Activated CD8-positive, alpha-beta T cell treated with anti-CD3 and anti-CD28 coated beads, Interleukin-2, amount 10 ng/mL, durations not matched to agents 7 days and 5 days (primary cell): ENCODE measurements around the gene GPR176. TPM values are rescaled to one million over a fixed set of nuclear protein-coding genes. Genes with fewer than 3 reads are reported as not detected.
"Not testable (repeated sequence)": the region's sequence is repeated elsewhere in the genome, so short reads cannot be mapped to it uniquely, and the experiment has no call there.

ENCODE experiments used
- ATAC-seq: fragments of 150-1000 bp; cut with Tn5 transposase; one replicate; pipeline ENCODE4 v1.10.0; 2021; ENCODE audit warnings: moderate library complexity
- CTCF ChIA-PET: fragments of 350-600 bp; sonication (Branson Sonifier 250); formaldehyde crosslinking; loops from one replicate; lab custom pipeline; 2021; ENCODE audit warnings: antibody characterized with exemption; lab: Charles Lee
- POLR2A ChIA-PET: fragments of 350-600 bp; sonication (Branson Sonifier 250); formaldehyde crosslinking; loops from one replicate; lab custom pipeline; 2021; ENCODE audit warnings: antibody characterized with exemption; lab: Charles Lee
- DNase-seq: peaks from one replicate; pipeline ENCODE4 v3.0.0-alpha.2; 2020
- H3K27ac Mint-ChIP-seq: one replicate; pipeline ENCODE4 v1.8.0; 2021; ENCODE audit warnings: mild to moderate bottlenecking, mixed read lengths
- H3K27me3 Mint-ChIP-seq: one replicate; pipeline ENCODE4 v1.8.0; 2021; ENCODE audit warnings: low read depth, mixed read lengths
- H3K36me3 Mint-ChIP-seq: one replicate; pipeline ENCODE4 v1.8.0; 2021; ENCODE audit warnings: low read depth, mixed read lengths
- H3K4me1 Mint-ChIP-seq: one replicate; pipeline ENCODE4 v1.8.0; 2021; ENCODE audit warnings: low read depth, mixed read lengths
- H3K4me3 Mint-ChIP-seq: one replicate; pipeline ENCODE4 v1.8.0; 2021; ENCODE audit warnings: mild to moderate bottlenecking, mixed read lengths
- H3K9me3 Mint-ChIP-seq: one replicate; pipeline ENCODE4 v1.8.0; 2022; ENCODE audit warnings: mixed read lengths; ENCODE audit not compliant: insufficient read depth
- total RNA-seq, 2 experiments: library from RNA; stranded (reverse); gene quantifications; one replicate each; pipeline ENCODE4 v1.2.3, GENCODE V29; 2021

GPR176 gene
- total RNA-seq, 2 experiments from 2014 or later = not detected

GRCh38 chr15:39828374-39828931 is 91.6 kb downstream of the GPR176 start:
- CTCF ChIA-PET = no interaction called here
- no peaks in the 10 kb centered on the region for H3K4me1 Mint-ChIP-seq
- H3K36me3 Mint-ChIP-seq = no peaks in the 10 kb centered on the region
- H3K4me3 Mint-ChIP-seq = no peak overlapping the region
- H3K27ac Mint-ChIP-seq = no peak overlapping the region
- H3K9me3 Mint-ChIP-seq = no peaks in the 10 kb centered on the region
- no peak for DNase-seq
- no peak for ATAC-seq
- POLR2A ChIA-PET = no interaction called here
- H3K27me3 Mint-ChIP-seq = peaks cover 39% of the 10 kb centered on the region

- H3K27me3 Mint-ChIP-seq = peaks cover 32% of the 10 kb centered on the region
- no peak for DNase-seq
- POLR2A ChIA-PET = no interaction called here
- no peaks in the 10 kb centered on the region for H3K36me3 Mint-ChIP-seq
- no peaks in the 10 kb centered on the region for H3K4me1 Mint-ChIP-seq
- no peak overlapping the region for H3K27ac Mint-ChIP-seq
- no peaks in the 10 kb centered on the region for H3K9me3 Mint-ChIP-seq
- CTCF ChIA-PET = interaction anchor here (1.7 kb wide), 1 partner anchor 70 kb away, joined by 6 read pairs; no protein-coding TSS in a partner anchor
- no peak for ATAC-seq
- no peak overlapping the region for H3K4me3 Mint-ChIP-seq
These were observed 93.1 kb downstream of the GPR176 start for GRCh38 chr15:39826975-39827374.

- DNase-seq = no peak
- H3K4me3 Mint-ChIP-seq = no peak overlapping the region
- ChIA-PET POLR2A (no interaction called here), CTCF (no interaction called here)
- peaks cover 19% of the 10 kb centered on the region for H3K27me3 Mint-ChIP-seq
- no peak for ATAC-seq
- no peaks in the 10 kb centered on the region for H3K4me1 Mint-ChIP-seq
- H3K27ac Mint-ChIP-seq = no peak overlapping the region
- H3K9me3 Mint-ChIP-seq = no peaks in the 10 kb centered on the region
- no peaks in the 10 kb centered on the region for H3K36me3 Mint-ChIP-seq
These were observed 96.4 kb downstream of the GPR176 start for GRCh38 chr15:39823634-39824033.

- DNase-seq (no peak), ATAC-seq (no peak)
- H3K27me3 Mint-ChIP-seq = peaks cover 19% of the 10 kb centered on the region
- H3K27ac Mint-ChIP-seq = no peak overlapping the region
- no peaks in the 10 kb centered on the region for H3K36me3 Mint-ChIP-seq
- POLR2A ChIA-PET = no interaction called here
- H3K4me3 Mint-ChIP-seq = no peak overlapping the region
- H3K4me1 Mint-ChIP-seq = no peaks in the 10 kb centered on the region
- CTCF ChIA-PET = interaction anchor here (0.8 kb wide), 1 partner anchor 10 kb away, joined by 3 read pairs; no protein-coding TSS in a partner anchor
- H3K9me3 Mint-ChIP-seq = no peaks in the 10 kb centered on the region
These were observed 99.9 kb downstream of the GPR176 start for GRCh38 chr15:39820050-39820602.

DNA sequence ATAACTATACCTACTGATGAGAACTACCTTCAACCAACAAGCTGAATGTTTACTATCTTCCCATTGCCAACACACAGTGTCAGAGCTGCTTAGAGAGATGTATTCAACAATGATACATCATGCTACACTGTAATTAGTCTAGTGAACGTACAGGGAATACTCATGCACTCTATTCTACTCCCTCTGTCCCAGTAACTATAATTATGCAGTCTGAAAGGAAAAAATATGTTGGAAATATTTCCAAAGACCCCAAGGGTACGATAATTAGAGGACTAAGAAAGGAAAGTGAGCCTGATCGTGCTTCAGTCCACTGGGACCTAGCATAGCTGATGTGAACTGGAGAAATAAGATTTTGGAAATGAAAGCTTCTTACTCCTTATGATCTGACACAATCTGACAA is 100.5 kb downstream of the GPR176 start:
- POLR2A ChIA-PET = no interaction called here
- no peak overlapping the region for H3K27ac Mint-ChIP-seq
- H3K4me3 Mint-ChIP-seq = no peak overlapping the region
- CTCF ChIA-PET = interaction anchor here (0.8 kb wide), 1 partner anchor 11 kb away, joined by 3 read pairs; no protein-coding TSS in a partner anchor
- no peak for DNase-seq
- H3K36me3 Mint-ChIP-seq = no peaks in the 10 kb centered on the region
- peaks cover 23% of the 10 kb centered on the region for H3K27me3 Mint-ChIP-seq
- no peaks in the 10 kb centered on the region for H3K4me1 Mint-ChIP-seq
- no peaks in the 10 kb centered on the region for H3K9me3 Mint-ChIP-seq
- ATAC-seq = no peak

DNA sequence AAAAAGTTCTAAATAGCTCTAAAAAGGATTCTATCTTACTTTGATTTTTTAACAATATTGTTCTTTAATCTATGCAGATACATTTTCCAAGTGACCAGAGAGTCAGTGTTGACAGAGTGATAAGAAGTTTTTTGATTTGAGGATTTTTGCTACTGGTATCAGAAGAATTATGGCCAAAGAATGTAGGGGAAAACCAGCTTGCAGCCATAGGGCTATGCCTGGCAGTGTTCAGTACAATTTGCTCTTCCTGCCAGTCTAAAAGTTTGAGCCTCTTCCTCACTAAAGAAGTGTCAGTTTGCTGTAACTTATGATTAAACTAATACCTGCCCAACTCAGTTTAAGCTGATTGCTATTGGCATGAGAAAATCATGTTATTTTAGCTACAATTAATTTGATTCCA is 102.2 kb downstream of the GPR176 start:
- Mint-ChIP-seq H3K36me3 (no peaks in the 10 kb centered on the region), H3K4me1 (no peaks in the 10 kb centered on the region), H3K9me3 (no peaks in the 10 kb centered on the region), H3K27me3 (peaks cover 26% of the 10 kb centered on the region), H3K4me3 (no peak overlapping the region), H3K27ac (no peak overlapping the region)
- ATAC-seq (no peak), DNase-seq (no peak)
- POLR2A ChIA-PET = no interaction called here
- CTCF ChIA-PET = interaction anchor here (1.1 kb wide), 1 partner anchor 15 kb away, joined by 4 read pairs; no protein-coding TSS in a partner anchor

DNA sequence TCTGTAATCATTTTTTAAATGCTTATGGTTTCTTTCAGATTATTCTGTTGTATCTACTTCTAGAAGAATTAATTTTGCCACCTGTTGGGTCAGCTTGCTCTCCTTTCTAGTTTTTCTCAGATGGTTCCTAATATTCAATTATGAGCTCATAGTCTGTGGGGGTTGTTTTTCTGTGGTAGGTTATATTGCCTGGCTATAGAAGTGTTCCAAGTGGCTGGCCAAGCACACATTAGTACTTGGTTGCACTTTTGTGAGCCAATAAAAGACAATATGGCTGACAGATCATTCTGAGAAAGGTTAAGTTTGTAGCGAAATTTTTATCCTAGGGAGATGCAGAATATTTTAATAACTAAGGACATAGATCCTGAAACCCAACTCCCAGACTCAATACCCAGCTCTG is 105.6 kb downstream of the GPR176 start:
- no peaks in the 10 kb centered on the region for H3K9me3 Mint-ChIP-seq
- peaks cover 24% of the 10 kb centered on the region for H3K27me3 Mint-ChIP-seq
- DNase-seq (no peak), ATAC-seq (no peak)
- CTCF ChIA-PET = no interaction called here
- H3K4me1 Mint-ChIP-seq = no peaks in the 10 kb centered on the region
- POLR2A ChIA-PET = no interaction called here
- H3K36me3 Mint-ChIP-seq = no peaks in the 10 kb centered on the region
- H3K4me3 Mint-ChIP-seq = no peak overlapping the region
- no peak overlapping the region for H3K27ac Mint-ChIP-seq

DNA sequence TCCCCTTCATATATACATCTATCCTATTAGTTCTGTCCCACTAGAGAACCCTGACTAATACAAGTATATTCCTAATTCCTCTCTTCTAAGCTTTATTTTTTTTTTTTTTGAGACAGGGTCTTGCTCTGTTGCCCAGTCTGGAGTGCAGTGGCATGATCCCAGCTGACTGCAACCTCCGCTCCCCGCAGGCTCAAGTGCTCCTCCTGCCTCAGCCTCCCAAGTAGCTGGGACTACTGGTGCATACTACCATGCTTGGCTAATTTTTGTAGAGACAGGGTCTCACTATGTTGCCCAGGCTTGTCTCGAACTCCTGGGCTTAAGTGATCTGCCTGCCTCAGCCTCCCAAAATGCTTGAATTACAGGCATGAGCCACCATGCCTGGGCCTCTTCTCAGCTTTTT is 107.4 kb downstream of the GPR176 start:
- H3K9me3 Mint-ChIP-seq, POLR2A ChIA-PET, ATAC-seq, H3K4me3 Mint-ChIP-seq, H3K4me1 Mint-ChIP-seq, H3K27ac Mint-ChIP-seq, CTCF ChIA-PET, H3K36me3 Mint-ChIP-seq, DNase-seq: not testable (repeated sequence)
- peaks cover 27% of the 10 kb centered on the region for H3K27me3 Mint-ChIP-seq

DNA sequence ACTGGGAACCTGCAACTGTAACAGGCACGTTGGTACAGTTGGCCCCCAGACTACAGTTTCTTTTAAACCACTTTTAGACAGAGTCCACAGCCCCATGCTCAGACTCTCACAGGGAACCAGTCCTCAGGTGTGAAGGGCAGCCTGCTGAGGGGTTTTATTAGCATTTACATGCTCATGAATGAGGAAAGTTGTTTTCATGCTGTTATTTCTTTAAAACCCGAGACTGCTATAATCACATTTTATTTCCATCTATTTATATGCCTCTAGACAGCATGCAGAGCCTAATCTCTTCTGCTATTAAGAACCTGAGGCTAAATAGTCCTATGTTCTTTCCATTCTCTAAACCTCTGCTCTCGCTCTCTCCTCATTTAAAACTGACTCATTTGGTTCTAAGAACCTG is 111.2 kb downstream of the GPR176 start:
- no peak for ATAC-seq
- no peak overlapping the region for H3K27ac Mint-ChIP-seq

DNA sequence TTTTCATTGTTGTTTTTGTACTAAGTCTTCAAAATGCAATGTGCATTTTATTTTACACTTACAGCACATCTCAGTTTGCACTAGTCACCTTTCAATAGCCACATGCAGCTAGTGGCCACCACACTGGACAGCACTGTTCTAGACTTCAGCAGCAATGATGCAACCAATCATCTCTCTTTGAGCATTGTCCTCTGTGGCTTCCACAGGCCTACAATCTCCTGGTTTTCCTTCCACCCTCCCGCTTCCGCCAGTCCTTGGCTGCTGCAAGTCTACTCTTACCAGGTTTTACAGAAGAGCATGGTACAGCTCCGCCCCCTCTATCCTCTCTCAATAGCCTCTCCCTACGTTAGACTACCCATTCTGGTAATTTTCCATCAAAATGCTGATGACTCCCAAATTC is 112.3 kb downstream of the GPR176 start:
- ChIA-PET POLR2A (no interaction called here), CTCF (no interaction called here)
- peaks cover 34% of the 10 kb centered on the region for H3K27me3 Mint-ChIP-seq
- H3K4me3 Mint-ChIP-seq = no peak overlapping the region
- H3K36me3 Mint-ChIP-seq = no peaks in the 10 kb centered on the region
- DNase-seq (no peak), ATAC-seq (no peak)
- H3K9me3 Mint-ChIP-seq = no peaks in the 10 kb centered on the region
- no peaks in the 10 kb centered on the region for H3K4me1 Mint-ChIP-seq
- no peak overlapping the region for H3K27ac Mint-ChIP-seq

More for the DNA sequence above, 111.2 kb downstream of the GPR176 start:
- Mint-ChIP-seq H3K36me3 (no peaks in the 10 kb centered on the region), H3K4me3 (no peak overlapping the region), H3K27me3 (peaks cover 29% of the 10 kb centered on the region), H3K9me3 (no peaks in the 10 kb centered on the region), H3K4me1 (no peaks in the 10 kb centered on the region)
- ChIA-PET POLR2A (no interaction called here), CTCF (no interaction called here)
- DNase-seq = no peak

DNA sequence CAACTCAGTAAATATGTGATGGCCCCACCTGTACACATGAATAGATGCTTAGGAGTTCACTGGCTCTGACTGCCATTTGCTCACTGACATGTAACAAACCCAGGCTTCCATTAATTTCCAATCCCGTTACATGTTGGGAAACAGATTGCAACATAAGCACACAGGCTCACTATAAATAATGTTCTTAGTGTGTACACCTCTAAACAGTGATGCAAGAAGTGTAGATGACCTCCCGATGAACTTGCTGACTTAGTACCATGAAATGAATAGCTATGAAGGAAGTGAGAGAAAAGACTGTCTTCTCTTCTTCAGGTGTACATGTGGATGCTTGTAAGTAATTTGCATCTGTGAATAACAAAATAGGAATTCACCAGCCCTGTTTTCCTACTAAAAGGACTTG is 116.0 kb downstream of the GPR176 start:
- no peak overlapping the region for H3K27ac Mint-ChIP-seq
- no peaks in the 10 kb centered on the region for H3K36me3 Mint-ChIP-seq
- POLR2A ChIA-PET = no interaction called here
- H3K4me3 Mint-ChIP-seq = no peak overlapping the region
- no peak for ATAC-seq
- H3K9me3 Mint-ChIP-seq = no peaks in the 10 kb centered on the region
- H3K27me3 Mint-ChIP-seq = peaks cover 33% of the 10 kb centered on the region
- no peak for DNase-seq
- CTCF ChIA-PET = interaction anchor here (0.6 kb wide), 1 partner anchor 822 kb away, joined by 3 read pairs; no protein-coding TSS in a partner anchor
- H3K4me1 Mint-ChIP-seq = no peaks in the 10 kb centered on the region

DNA sequence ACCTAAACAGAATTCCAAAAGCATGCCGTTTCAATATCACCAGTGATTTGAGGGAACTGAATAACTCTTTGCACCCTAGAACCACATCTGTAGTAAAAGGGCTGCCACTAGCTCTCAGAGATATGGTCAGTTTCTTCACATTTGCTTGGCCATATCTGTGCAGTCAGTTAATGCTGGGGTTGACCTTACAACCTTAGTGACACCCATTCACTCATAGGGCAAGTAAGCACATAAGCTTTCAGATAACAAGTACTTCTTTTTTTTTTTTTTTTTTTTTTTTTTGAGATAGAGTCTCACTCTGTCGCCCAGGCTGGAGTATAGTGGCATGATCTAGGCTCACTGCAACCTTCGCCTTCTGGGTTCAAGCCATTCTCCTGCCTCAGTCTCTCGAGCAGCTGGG is 117.0 kb downstream of the GPR176 start:
- ChIA-PET POLR2A (no interaction called here), CTCF (interaction anchor here (0.7 to 1.3 kb wide), 3 partner anchors 14 to 72 kb away, joined by 3 to 4 read pairs (median 4); no protein-coding TSS in a partner anchor)
- no peak overlapping the region for H3K27ac Mint-ChIP-seq
- H3K4me3 Mint-ChIP-seq = no peak overlapping the region
- DNase-seq (no peak), ATAC-seq (no peak)
- peaks cover 29% of the 10 kb centered on the region for H3K27me3 Mint-ChIP-seq
- H3K9me3 Mint-ChIP-seq = no peaks in the 10 kb centered on the region
- no peaks in the 10 kb centered on the region for H3K36me3 Mint-ChIP-seq
- no peaks in the 10 kb centered on the region for H3K4me1 Mint-ChIP-seq
